ENCODE measurements around the gene CEP350.
"Not testable (repeated sequence)": the region's sequence is repeated elsewhere in the genome, so short reads cannot be mapped to it uniquely, and the experiment has no call there.

CEP350 gene

GRCh38 chr1:179995576-179995975, 41.0 kb downstream of the CEP350 start:
- Histone ChIP-seq H3K9me3 (ENCODE audit: control insufficient read depth in 2 of 2, low read length in 2 of 2) (no peaks in the 10 kb centered on the region), H3K4me1 (ENCODE audit: control insufficient read depth, insufficient read depth, low read length) (no peaks in the 10 kb centered on the region), H3K36me3 (ENCODE audit: control insufficient read depth in 2 of 2, insufficient read depth in 2 of 2, low read length in 2 of 2) (peaks cover 10 to 13% of the 10 kb centered on the region in 2 donors), H3K4me3 (ENCODE audit: low read length in 2 of 2) (no peak overlapping the region), H3K27me3 (ENCODE audit: control insufficient read depth in 1 of 2, insufficient read depth in 2 of 2, low read length in 2 of 2) (no peaks in the 10 kb centered on the region), H3K9ac (ENCODE audit: low read length in 2 of 2) (no peak overlapping the region), H3K27ac (ENCODE audit: low read length) (no peak overlapping the region)

GRCh38 chr1:179996099-179996498, 41.5 kb downstream of the CEP350 start:
- no peak overlapping the region for H3K27ac ChIP-seq (ENCODE audit: low read length)
- H3K36me3 ChIP-seq (ENCODE audit: control insufficient read depth in 2 of 2, insufficient read depth in 2 of 2, low read length in 2 of 2) = peaks cover 10 to 14% of the 10 kb centered on the region in 2 donors
- H3K27me3 ChIP-seq (ENCODE audit: control insufficient read depth in 1 of 2, insufficient read depth in 2 of 2, low read length in 2 of 2) = no peaks in the 10 kb centered on the region
- H3K9me3 ChIP-seq (ENCODE audit: control insufficient read depth in 2 of 2, low read length in 2 of 2) = no peaks in the 10 kb centered on the region
- no peak overlapping the region for H3K4me3 ChIP-seq (ENCODE audit: low read length in 2 of 2)
- no peak overlapping the region for H3K9ac ChIP-seq (ENCODE audit: low read length in 2 of 2)
- H3K4me1 ChIP-seq (ENCODE audit: control insufficient read depth, insufficient read depth, low read length) = no peaks in the 10 kb centered on the region

GRCh38 chr1:180000575-180000974, 46.0 kb downstream of the CEP350 start:
- Histone ChIP-seq H3K9me3 (ENCODE audit: control insufficient read depth in 2 of 2, low read length in 2 of 2) (no peaks in the 10 kb centered on the region), H3K4me1 (ENCODE audit: control insufficient read depth, insufficient read depth, low read length) (no peaks in the 10 kb centered on the region), H3K27me3 (ENCODE audit: control insufficient read depth in 1 of 2, insufficient read depth in 2 of 2, low read length in 2 of 2) (no peaks in the 10 kb centered on the region), H3K4me3 (ENCODE audit: low read length in 2 of 2) (no peak overlapping the region), H3K27ac (ENCODE audit: low read length) (no peak overlapping the region), H3K9ac (ENCODE audit: low read length in 2 of 2) (no peak overlapping the region), H3K36me3 (ENCODE audit: control insufficient read depth in 2 of 2, insufficient read depth in 2 of 2, low read length in 2 of 2) (peaks cover 11 to 12% of the 10 kb centered on the region in 2 donors)

GRCh38 chr1:180002437-180002836, 47.8 kb downstream of the CEP350 start:
- Histone ChIP-seq H3K27ac (ENCODE audit: low read length) (no peak overlapping the region), H3K36me3 (ENCODE audit: control insufficient read depth in 2 of 2, insufficient read depth in 2 of 2, low read length in 2 of 2) (peaks cover 4 to 13% of the 10 kb centered on the region in 2 donors), H3K4me1 (ENCODE audit: control insufficient read depth, insufficient read depth, low read length) (no peaks in the 10 kb centered on the region), H3K9me3 (ENCODE audit: control insufficient read depth in 2 of 2, low read length in 2 of 2) (no peaks in the 10 kb centered on the region), H3K4me3 (ENCODE audit: low read length in 2 of 2) (no peak overlapping the region), H3K27me3 (ENCODE audit: control insufficient read depth in 1 of 2, insufficient read depth in 2 of 2, low read length in 2 of 2) (no peaks in the 10 kb centered on the region), H3K9ac (ENCODE audit: low read length in 2 of 2) (no peak overlapping the region)

- Histone ChIP-seq H3K27ac (ENCODE audit: low read length) (no peak overlapping the region), H3K4me3 (ENCODE audit: low read length in 2 of 2) (no peak overlapping the region), H3K4me1 (ENCODE audit: control insufficient read depth, insufficient read depth, low read length) (no peaks in the 10 kb centered on the region), H3K9ac (ENCODE audit: low read length in 2 of 2) (no peak overlapping the region), H3K27me3 (ENCODE audit: control insufficient read depth in 1 of 2, insufficient read depth in 2 of 2, low read length in 2 of 2) (no peaks in the 10 kb centered on the region), H3K36me3 (ENCODE audit: control insufficient read depth in 2 of 2, insufficient read depth in 2 of 2, low read length in 2 of 2) (peaks cover 4 to 13% of the 10 kb centered on the region in 2 donors), H3K9me3 (ENCODE audit: control insufficient read depth in 2 of 2, low read length in 2 of 2) (no peaks in the 10 kb centered on the region)
Observed at GRCh38 chr1:180003026-180003695, 48.6 kb downstream of the CEP350 start.

- peaks cover 0 to 13% of the 10 kb centered on the region in 2 donors for H3K36me3 ChIP-seq (ENCODE audit: control insufficient read depth in 2 of 2, insufficient read depth in 2 of 2, low read length in 2 of 2)
- not testable (repeated sequence) for H3K4me3 ChIP-seq (ENCODE audit: low read length in 2 of 2); H3K9me3 ChIP-seq (ENCODE audit: control insufficient read depth in 2 of 2, low read length in 2 of 2); H3K27me3 ChIP-seq (ENCODE audit: control insufficient read depth in 1 of 2, insufficient read depth in 2 of 2, low read length in 2 of 2); H3K4me1 ChIP-seq (ENCODE audit: control insufficient read depth, insufficient read depth, low read length); H3K9ac ChIP-seq (ENCODE audit: low read length in 2 of 2); H3K27ac ChIP-seq (ENCODE audit: low read length)
Observed at GRCh38 chr1:180006762-180007161, 52.2 kb downstream of the CEP350 start.

- no peak overlapping the region for H3K27ac ChIP-seq (ENCODE audit: low read length)
Observed at GRCh38 chr1:180020017-180020416, 65.4 kb downstream of the CEP350 start.

GRCh38 chr1:180026556-180026955, 71.9 kb downstream of the CEP350 start:
- Histone ChIP-seq H3K9ac (ENCODE audit: low read length in 2 of 2) (no peak overlapping the region), H3K9me3 (ENCODE audit: control insufficient read depth in 2 of 2, low read length in 2 of 2) (no peaks in the 10 kb centered on the region), H3K36me3 (ENCODE audit: control insufficient read depth in 2 of 2, insufficient read depth in 2 of 2, low read length in 2 of 2) (peaks cover 13 to 17% of the 10 kb centered on the region in 2 donors), H3K27ac (ENCODE audit: low read length) (no peak overlapping the region), H3K4me1 (ENCODE audit: control insufficient read depth, insufficient read depth, low read length) (no peaks in the 10 kb centered on the region), H3K4me3 (ENCODE audit: low read length in 2 of 2) (no peak overlapping the region), H3K27me3 (ENCODE audit: control insufficient read depth in 1 of 2, insufficient read depth in 2 of 2, low read length in 2 of 2) (no peaks in the 10 kb centered on the region)

More at GRCh38 chr1:180020017-180020416, 65.4 kb downstream of the CEP350 start:
- Histone ChIP-seq H3K27me3 (ENCODE audit: control insufficient read depth in 1 of 2, insufficient read depth in 2 of 2, low read length in 2 of 2) (no peaks in the 10 kb centered on the region), H3K4me1 (ENCODE audit: control insufficient read depth, insufficient read depth, low read length) (no peaks in the 10 kb centered on the region), H3K36me3 (ENCODE audit: control insufficient read depth in 2 of 2, insufficient read depth in 2 of 2, low read length in 2 of 2) (peaks cover 26 to 30% of the 10 kb centered on the region in 2 donors), H3K9me3 (ENCODE audit: control insufficient read depth in 2 of 2, low read length in 2 of 2) (no peaks in the 10 kb centered on the region), H3K4me3 (ENCODE audit: low read length in 2 of 2) (no peak overlapping the region), H3K9ac (ENCODE audit: low read length in 2 of 2) (no peak overlapping the region)

GRCh38 chr1:180027949-180028445, 73.4 kb downstream of the CEP350 start:
- Histone ChIP-seq H3K36me3 (ENCODE audit: control insufficient read depth in 2 of 2, insufficient read depth in 2 of 2, low read length in 2 of 2) (peaks cover 8 to 15% of the 10 kb centered on the region in 2 donors), H3K4me3 (ENCODE audit: low read length in 2 of 2) (no peak overlapping the region), H3K27ac (ENCODE audit: low read length) (peak overlapping the region; percentile 3), H3K9ac (ENCODE audit: low read length in 2 of 2) (no peak overlapping the region), H3K4me1 (ENCODE audit: control insufficient read depth, insufficient read depth, low read length) (no peaks in the 10 kb centered on the region), H3K9me3 (ENCODE audit: control insufficient read depth in 2 of 2, low read length in 2 of 2) (no peaks in the 10 kb centered on the region), H3K27me3 (ENCODE audit: control insufficient read depth in 1 of 2, insufficient read depth in 2 of 2, low read length in 2 of 2) (no peaks in the 10 kb centered on the region)

GRCh38 chr1:180028864-180029263, 74.3 kb downstream of the CEP350 start:
- Histone ChIP-seq H3K4me1 (ENCODE audit: control insufficient read depth, insufficient read depth, low read length) (no peaks in the 10 kb centered on the region), H3K9ac (ENCODE audit: low read length in 2 of 2) (no peak overlapping the region), H3K36me3 (ENCODE audit: control insufficient read depth in 2 of 2, insufficient read depth in 2 of 2, low read length in 2 of 2) (peaks cover 5 to 9% of the 10 kb centered on the region in 2 donors), H3K9me3 (ENCODE audit: control insufficient read depth in 2 of 2, low read length in 2 of 2) (no peaks in the 10 kb centered on the region), H3K27me3 (ENCODE audit: control insufficient read depth in 1 of 2, insufficient read depth in 2 of 2, low read length in 2 of 2) (no peaks in the 10 kb centered on the region), H3K27ac (ENCODE audit: low read length) (no peak overlapping the region), H3K4me3 (ENCODE audit: low read length in 2 of 2) (no peak overlapping the region)

- peaks cover 10 to 14% of the 10 kb centered on the region in 2 donors for H3K36me3 ChIP-seq (ENCODE audit: control insufficient read depth in 2 of 2, insufficient read depth in 2 of 2, low read length in 2 of 2)
- no peak overlapping the region for H3K4me3 ChIP-seq (ENCODE audit: low read length in 2 of 2)
- H3K9me3 ChIP-seq (ENCODE audit: control insufficient read depth in 2 of 2, low read length in 2 of 2) = no peaks in the 10 kb centered on the region
- no peak overlapping the region for H3K27ac ChIP-seq (ENCODE audit: low read length)
- no peaks in the 10 kb centered on the region for H3K27me3 ChIP-seq (ENCODE audit: control insufficient read depth in 1 of 2, insufficient read depth in 2 of 2, low read length in 2 of 2)
- no peaks in the 10 kb centered on the region for H3K4me1 ChIP-seq (ENCODE audit: control insufficient read depth, insufficient read depth, low read length)
- H3K9ac ChIP-seq (ENCODE audit: low read length in 2 of 2) = peak overlapping the region in 1 of 2 donors; percentile 3
Observed at GRCh38 chr1:180029524-180030135, 75.0 kb downstream of the CEP350 start.
